B cell (primary cell): ENCODE measurements around the gene RABGAP1L. TPM values are rescaled to one million over a fixed set of nuclear protein-coding genes. Genes with fewer than 3 reads are reported as not detected.

Source experiments
- ATAC-seq: fragments of 200-7000 bp; cut with Tn5 transposase; one replicate; pipeline ENCODE4 v1.10.0; 2021; ENCODE audit warnings: low read depth, mild to moderate bottlenecking, moderate number of reproducible peaks, moderate library complexity
- CTCF ChIA-PET: fragments of 350-600 bp; sonication (Branson Sonifier 250); formaldehyde crosslinking; loops from one replicate; lab custom pipeline; 2021; ENCODE audit warnings: antibody characterized with exemption, inconsistent platforms; lab: Charles Lee
- POLR2A ChIA-PET: fragments of 350-600 bp; sonication (Branson Sonifier 250); formaldehyde crosslinking; loops from one replicate; lab custom pipeline; 2021; ENCODE audit warnings: antibody characterized with exemption; lab: Charles Lee
- DNase-seq: peaks from one replicate; pipeline ENCODE4 v3.0.0; 2013
- H2AFZ ChIP-seq: 2 replicates; pipeline ENCODE4 v1.6.1; 2012; ENCODE audit warnings: mild to moderate bottlenecking, low read depth, low read length; ENCODE audit not compliant: insufficient read depth, poor library complexity, severe bottlenecking
- H3K27ac ChIP-seq, 2 donors: 1 replicate in 1 of 2; 2 replicates in 1 of 2; pipeline ENCODE4 v1.5.1; 2012 to 2013; ENCODE audit warnings: low read length in 2 of 2, mild to moderate bottlenecking in 2 of 2, moderate library complexity in 1 of 2
- H3K27me3 ChIP-seq, 4 experiments: fragments of 200-600 bp in 1 of 4; sonication (generic) in 1 of 4; replicated peaks in 1 of 4; 1 replicate in 2 of 4; 2 replicates in 2 of 4; pipeline versions ENCODE4 v1.6.1 to v1.7.0; 2013 to 2016; ENCODE audit warnings: low read length in 3 of 4, mild to moderate bottlenecking in 2 of 4, mixed read lengths in 1 of 4, moderate library complexity in 1 of 4; ENCODE audit not compliant: insufficient read depth in 4 of 4, control insufficient read depth in 3 of 4; ENCODE audit errors: control extremely low read depth in 1 of 4
- H3K36me3 ChIP-seq, 2 experiments: replicated peaks in 1 of 2; 1 replicate in 1 of 2; 2 replicates in 1 of 2; pipeline versions ENCODE4 v1.6.1 to v1.7.1; 2013; ENCODE audit warnings: low read length in 1 of 2; ENCODE audit not compliant: insufficient read depth in 2 of 2, control insufficient read depth in 1 of 2; ENCODE audit errors: control extremely low read depth in 1 of 2, extremely low read depth in 1 of 2
- H3K4me1 ChIP-seq, 2 donors: fragments of 200-600 bp in 1 of 2; sonication (generic) in 1 of 2; 1 replicate in 1 of 2; 2 replicates in 1 of 2; pipeline versions ENCODE4 v1.5.1 to v1.6.1; 2013 to 2017; ENCODE audit warnings: low read length in 2 of 2; ENCODE audit not compliant: control insufficient read depth in 2 of 2, insufficient read depth in 2 of 2
- H3K4me2 ChIP-seq: replicated peaks from 2 replicates; pipeline ENCODE3; 2012; ENCODE audit warnings: mild to moderate bottlenecking, low read depth, low read length; ENCODE audit not compliant: poor library complexity, severe bottlenecking
- H3K4me3 ChIP-seq, 5 experiments: fragments of 200-600 bp in 1 of 5; sonication (generic) in 1 of 5; 1 replicate in 3 of 5; 2 replicates in 2 of 5; pipeline versions ENCODE4 v1.5.1 to v1.7.0; 2011 to 2016; ENCODE audit warnings: low read length in 4 of 5, mild to moderate bottlenecking in 4 of 5, low read depth in 2 of 5, control low read depth in 1 of 5, moderate library complexity in 1 of 5; ENCODE audit not compliant: insufficient read depth in 1 of 5; ENCODE audit errors: control extremely low read depth in 1 of 5, extremely low read depth in 1 of 5
- H3K79me2 ChIP-seq: fragments of 200-600 bp; sonication (generic); one replicate; pipeline ENCODE4 v1.6.0; 2016; ENCODE audit warnings: low read length; ENCODE audit not compliant: control insufficient read depth, insufficient read depth
- H3K9ac ChIP-seq: fragments of 200-600 bp; sonication (generic); 2 replicates; pipeline ENCODE4 v1.6.1; 2017; ENCODE audit warnings: mild to moderate bottlenecking, low read length, moderate library complexity
- H3K9me3 ChIP-seq, 3 donors: one replicate each; pipeline versions ENCODE4 v1.6.1 to v1.7.1; 2013; ENCODE audit warnings: low read length in 2 of 3; ENCODE audit not compliant: control insufficient read depth in 2 of 3, insufficient read depth in 1 of 3; ENCODE audit errors: control extremely low read depth in 1 of 3
- H4K20me1 ChIP-seq: 2 replicates; pipeline ENCODE4 v1.6.0; 2012; ENCODE audit warnings: mild to moderate bottlenecking, low read length; ENCODE audit not compliant: insufficient read depth, control insufficient read depth, poor library complexity, severe bottlenecking
- H3K27ac Mint-ChIP-seq: one replicate; pipeline ENCODE4 v1.8.0; 2021; ENCODE audit warnings: mixed read lengths
- H3K27me3 Mint-ChIP-seq: one replicate; pipeline ENCODE4 v1.8.0; 2021; ENCODE audit warnings: mixed read lengths
- H3K4me1 Mint-ChIP-seq: one replicate; pipeline ENCODE4 v1.8.0; 2021; ENCODE audit warnings: mixed read lengths
- H3K4me3 Mint-ChIP-seq: one replicate; pipeline ENCODE4 v1.8.0; 2021; ENCODE audit warnings: mixed read lengths
- H3K9me3 Mint-ChIP-seq: one replicate; pipeline ENCODE4 v1.8.0; 2022; ENCODE audit warnings: mixed read lengths; ENCODE audit not compliant: insufficient read depth
- CTCF ChIP-seq: fragments of 200-600 bp; IDR thresholded peaks from one replicate; pipeline ENCODE4 v1.8.0; 2022; ENCODE audit warnings: antibody characterized with exemption, mild to moderate bottlenecking
- EZH2 ChIP-seq: IDR thresholded peaks from 2 replicates; pipeline ENCODE4 v1.6.1; 2012; ENCODE audit warnings: borderline replicate concordance, low read depth, mild to moderate bottlenecking, moderate library complexity, low read length; ENCODE audit not compliant: insufficient read depth, poor library complexity, severe bottlenecking
- WGBS: methylation state at CpG from one replicate; pipeline ENCODE4 v1.1.5; 2013; ENCODE audit warnings: missing lambda C conversion rate; ENCODE audit not compliant: insufficient coverage; 5-methylcytosine and 5-hydroxymethylcytosine counted together
- intact Hi-C: fragments of 100-400 bp; cut with micrococcal nuclease; formaldehyde crosslinking; loops from one replicate; pipeline ENCODE4 v1.10.0; 2022
- polyA plus RNA-seq: library from polyadenylated mRNA; depleted of rRNA; stranded (reverse); fragments of >200 nt; gene quantifications from 2 replicates; pipeline ENCODE4 v1.2.3, GENCODE V29; 2012
- total RNA-seq, 2 donors: library from RNA; stranded (reverse); fragments of 120-200 nt in 1 of 2; gene quantifications; 1 replicate in 1 of 2; 2 replicates in 1 of 2; pipeline versions ENCODE4 v1.2.3 to v1.2.4, GENCODE V29; 2013 to 2022

RABGAP1L gene
- total and polyA plus RNA-seq, 2 donors (not counting 1 experiment from before 2014, with no cell fraction given): 34.9 to 159 TPM

- H3K4me1 Mint-ChIP-seq: peaks cover 3% of the 10 kb centered on the region
- ChIA-PET CTCF (interaction anchor here (1.7 kb wide), 1 partner anchor 136 kb away, joined by 5 read pairs; no protein-coding TSS in a partner anchor), POLR2A (no interaction called here)
- H2AFZ ChIP-seq: no peak overlapping the region
- H3K9ac ChIP-seq: no peak overlapping the region
- DNase-seq: no peak
- H3K27ac ChIP-seq: no peak overlapping the region
- H3K9me3 ChIP-seq: peaks cover 0 to 2% (median 0%) of the 10 kb centered on the region in 3 donors
- no peaks in the 10 kb centered on the region for H3K27me3 Mint-ChIP-seq
- no peak overlapping the region for H3K4me3 Mint-ChIP-seq
- no peaks in the 10 kb centered on the region for H3K27me3 ChIP-seq
- TF ChIP-seq EZH2 (no peak), CTCF (no peak)
- peaks cover 9 to 31% of the 10 kb centered on the region in 2 experiments for H3K36me3 ChIP-seq
- intact Hi-C loops: no loop called here
- H3K4me3 ChIP-seq: no peak overlapping the region
- no peaks in the 10 kb centered on the region for H4K20me1 ChIP-seq
- no peaks in the 10 kb centered on the region for H3K79me2 ChIP-seq
- H3K27ac Mint-ChIP-seq: peak overlapping the region; percentile 15
- ATAC-seq: no peak
- no peaks in the 10 kb centered on the region for H3K4me1 ChIP-seq
- no peak overlapping the region for H3K4me2 ChIP-seq
- no CpG with 5 or more reads among the region's 4 CpGs for WGBS
- H3K9me3 Mint-ChIP-seq: no peaks in the 10 kb centered on the region
These were observed 238.9 kb downstream of the RABGAP1L start for GRCh38 chr1:174398246-174398645.

- Histone ChIP-seq H3K9ac (no peak overlapping the region), H3K27me3 (no peaks in the 10 kb centered on the region), H3K9me3 (no peaks in the 10 kb centered on the region), H3K4me2 (no peak overlapping the region), H2AFZ (no peak overlapping the region), H3K4me3 (no peak overlapping the region), H4K20me1 (no peaks in the 10 kb centered on the region), H3K79me2 (no peaks in the 10 kb centered on the region), H3K36me3 (peaks cover 9 to 21% of the 10 kb centered on the region in 2 experiments), H3K27ac (no peak overlapping the region), H3K4me1 (no peaks in the 10 kb centered on the region)
- ATAC-seq (no peak), DNase-seq (no peak)
- H3K4me3 Mint-ChIP-seq: no peak overlapping the region
- peaks cover 3% of the 10 kb centered on the region for H3K4me1 Mint-ChIP-seq
- no CpG with 5 or more reads among the region's 1 CpG for WGBS
- no peak overlapping the region for H3K27ac Mint-ChIP-seq
- ChIA-PET POLR2A (no interaction called here), CTCF (interaction anchor here (1.7 kb wide), 1 partner anchor 137 kb away, joined by 5 read pairs; no protein-coding TSS in a partner anchor)
- no peaks in the 10 kb centered on the region for H3K9me3 Mint-ChIP-seq
- TF ChIP-seq EZH2 (no peak), CTCF (no peak)
- H3K27me3 Mint-ChIP-seq: no peaks in the 10 kb centered on the region
- intact Hi-C loops: no loop called here
These were observed 239.9 kb downstream of the RABGAP1L start for GRCh38 chr1:174399211-174399610.
